ENCODE measurements around the gene AKT1.
"Not testable (repeated sequence)": the region's sequence is repeated elsewhere in the genome, so short reads cannot be mapped to it uniquely, and the experiment has no call there.

The AKT1 gene

GRCh38 chr14:104817930-104818713 is 22.6 kb upstream of the AKT1 start:
- no peak for DNase-seq

GRCh38 chr14:104816616-104816884 is 21.0 kb upstream of the AKT1 start:
- DNase-seq: no peak

GRCh38 chr14:104814701-104815100 is 19.2 kb upstream of the AKT1 start:
- not testable (repeated sequence) for DNase-seq

DNA sequence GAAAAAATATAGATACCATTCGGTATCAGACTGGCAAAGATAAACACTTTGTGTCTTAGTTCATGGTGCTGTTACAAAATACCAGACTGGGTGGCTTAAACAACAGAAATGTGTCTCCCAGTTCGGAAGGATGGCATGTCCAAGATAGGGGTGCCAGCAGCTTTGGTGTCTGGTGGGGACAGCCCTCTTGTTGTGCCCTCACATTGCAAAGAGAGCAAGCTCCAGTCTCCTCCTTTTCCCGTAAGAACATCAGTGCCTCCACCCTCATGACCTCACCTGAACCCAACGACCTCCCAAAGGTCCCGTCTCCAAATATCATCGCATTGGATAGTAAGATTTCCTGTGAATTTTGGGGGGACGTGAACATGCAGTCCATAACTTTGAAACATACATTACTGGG is 17.7 kb upstream of the AKT1 start:
- no peak for DNase-seq

DNA sequence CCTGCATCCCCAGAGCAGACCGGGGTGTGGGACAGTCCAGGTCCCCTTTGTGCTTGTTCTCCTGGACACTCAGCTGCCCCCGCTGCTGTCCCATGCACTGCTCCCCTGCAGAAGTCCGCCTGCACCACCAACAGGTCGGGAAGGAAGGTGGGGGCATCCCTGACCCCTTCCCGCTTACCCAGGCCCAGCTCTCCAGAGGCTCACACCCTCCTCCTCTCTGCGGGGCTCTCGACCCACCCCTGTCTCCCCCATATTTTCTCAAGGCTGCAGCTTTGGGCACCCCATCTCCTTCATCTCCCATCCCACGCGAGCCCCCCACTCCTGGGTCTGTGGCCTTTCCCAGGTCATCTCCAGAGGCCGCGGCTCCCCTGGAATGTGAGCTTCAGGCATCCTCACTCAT is 14.8 kb upstream of the AKT1 start:
- no peak for DNase-seq

DNA sequence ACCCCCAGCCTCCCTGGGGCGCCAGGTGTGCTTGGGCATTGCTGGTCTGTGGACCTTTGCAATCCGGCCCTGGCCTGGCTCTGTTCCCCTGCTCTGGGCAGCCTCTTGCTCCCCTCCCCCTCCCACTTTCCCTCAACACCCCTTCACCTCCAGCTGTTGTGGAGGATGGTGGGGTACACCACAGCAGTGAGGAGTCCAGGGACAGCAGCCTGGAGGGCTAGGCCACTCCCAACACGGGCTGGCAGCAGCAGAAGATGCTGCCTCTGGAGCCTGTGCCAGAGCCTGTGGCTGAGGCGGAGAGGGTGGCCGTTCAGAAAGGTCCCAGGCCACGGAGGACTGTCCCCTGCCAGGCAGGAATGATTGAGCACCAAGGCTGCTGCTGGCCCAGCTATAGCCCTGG is 12.9 kb upstream of the AKT1 start:
- DNase-seq: no peak

- DNase-seq: no peak
Observed at GRCh38 chr14:104806625-104807465, 11.3 kb upstream of the AKT1 start.

DNA sequence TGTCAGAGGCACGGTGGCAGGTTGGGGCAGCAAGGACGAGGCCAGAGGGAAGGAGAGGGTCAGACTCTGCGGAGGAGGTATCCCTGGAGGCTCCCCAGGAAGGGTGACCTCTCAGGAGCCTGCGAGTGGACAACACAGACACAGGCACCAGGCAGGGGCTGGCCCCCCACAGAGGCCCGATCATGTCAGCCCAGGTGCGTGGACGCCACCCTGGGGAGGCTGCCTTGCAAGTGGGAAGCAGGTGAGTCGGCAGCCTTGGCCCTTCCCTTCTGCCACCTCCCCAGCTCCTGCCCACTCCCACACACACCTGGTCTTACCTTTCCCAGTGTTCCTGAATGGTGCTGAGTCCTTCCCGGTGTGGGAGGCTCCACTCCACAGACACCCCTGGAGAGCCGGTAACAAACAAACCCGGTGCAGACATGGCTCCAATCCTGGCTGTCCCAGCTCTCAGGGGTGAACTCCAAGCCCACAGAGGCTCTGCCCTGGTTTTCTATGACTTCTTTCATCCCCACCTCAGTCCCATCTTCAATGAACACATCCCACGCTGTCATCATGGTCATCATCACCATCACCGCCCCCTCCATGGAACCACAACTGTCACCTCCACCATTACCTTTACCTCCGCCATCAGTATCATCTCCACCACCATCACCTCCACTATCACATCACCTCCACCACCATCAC is 10.5 kb upstream of the AKT1 start:
- DNase-seq: no peak

GRCh38 chr14:104805326-104805678 is 9.8 kb upstream of the AKT1 start:
- no peak for DNase-seq

DNA sequence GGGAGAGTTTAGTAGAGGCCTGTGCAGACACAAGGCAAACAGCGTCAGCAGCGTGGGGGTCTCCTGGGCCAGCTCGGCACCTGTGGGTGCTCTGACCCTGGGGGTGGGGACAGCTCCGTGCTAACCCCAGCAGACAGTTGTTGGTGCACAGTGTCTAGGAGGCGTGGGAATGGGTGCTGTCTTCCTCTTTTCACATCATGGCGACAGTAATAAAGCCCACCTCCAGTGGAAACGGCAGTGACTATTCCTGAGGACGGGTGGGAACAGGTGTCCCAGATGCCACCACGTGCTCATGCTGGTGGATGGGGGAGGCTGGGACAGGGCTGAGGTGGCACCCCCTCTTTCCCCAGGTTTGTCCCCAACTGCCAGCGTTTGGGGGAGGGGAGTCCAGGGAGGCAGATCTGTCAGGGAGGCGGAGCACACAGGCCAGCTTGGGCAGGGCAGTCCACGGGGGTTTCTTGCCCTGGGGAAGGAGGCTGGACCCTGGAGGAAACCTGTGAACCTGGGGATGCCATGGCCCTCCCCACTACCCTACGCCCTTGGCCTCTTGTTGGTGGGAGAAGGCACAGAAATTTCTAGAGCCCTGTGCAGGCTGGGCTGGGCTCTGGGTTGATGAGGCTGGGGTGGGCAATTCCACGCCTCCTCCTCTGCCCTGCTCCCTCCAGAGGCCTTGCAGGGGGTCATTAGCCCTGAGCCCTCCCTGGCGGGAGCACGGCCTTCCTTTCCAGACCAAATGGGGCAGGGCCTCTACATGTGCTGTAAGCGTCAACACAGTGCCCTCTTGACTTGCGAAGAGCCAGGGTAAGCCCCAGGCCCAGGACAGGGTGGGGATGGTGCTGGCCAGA is 9.2 kb upstream of the AKT1 start:
- no peak for DNase-seq

GRCh38 chr14:104803912-104804410 is 8.4 kb upstream of the AKT1 start:
- DNase-seq: no peak

DNA sequence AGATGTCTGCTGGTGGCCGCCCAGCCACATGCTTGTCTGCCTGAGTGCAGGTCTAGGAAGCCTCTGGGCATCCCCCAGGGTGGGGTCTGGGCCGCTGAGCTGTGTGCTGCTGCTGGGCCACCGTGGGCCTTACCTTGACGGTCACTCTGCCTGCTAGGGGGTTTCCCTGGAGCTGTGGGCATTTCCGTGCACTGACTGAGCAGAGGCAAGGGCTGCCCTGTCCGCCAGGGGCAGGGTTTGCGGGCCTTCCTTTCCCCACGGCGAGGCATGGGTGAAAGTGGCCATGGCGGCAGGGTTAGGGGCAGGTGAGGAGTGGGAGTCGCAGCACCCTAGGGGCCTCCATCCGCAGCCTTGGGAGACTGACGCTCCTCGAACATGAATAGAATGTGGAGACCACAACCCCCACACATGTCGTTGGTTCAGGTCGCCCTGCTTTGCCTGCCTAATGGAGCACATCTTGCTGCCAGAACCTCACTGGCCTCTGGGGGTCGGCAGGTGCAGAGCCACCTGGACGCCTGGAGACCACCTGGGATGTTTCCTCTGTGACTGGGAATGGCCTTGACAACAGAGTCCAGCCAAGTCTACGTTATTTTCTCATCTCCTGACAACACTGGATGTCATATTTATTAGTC is 7.8 kb upstream of the AKT1 start:
- DNase-seq: no peak

GRCh38 chr14:104802394-104803184 is 7.0 kb upstream of the AKT1 start:
- DNase-seq: no peak

- no peak for DNase-seq
Observed at GRCh38 chr14:104801520-104802393, 6.2 kb upstream of the AKT1 start.

DNA sequence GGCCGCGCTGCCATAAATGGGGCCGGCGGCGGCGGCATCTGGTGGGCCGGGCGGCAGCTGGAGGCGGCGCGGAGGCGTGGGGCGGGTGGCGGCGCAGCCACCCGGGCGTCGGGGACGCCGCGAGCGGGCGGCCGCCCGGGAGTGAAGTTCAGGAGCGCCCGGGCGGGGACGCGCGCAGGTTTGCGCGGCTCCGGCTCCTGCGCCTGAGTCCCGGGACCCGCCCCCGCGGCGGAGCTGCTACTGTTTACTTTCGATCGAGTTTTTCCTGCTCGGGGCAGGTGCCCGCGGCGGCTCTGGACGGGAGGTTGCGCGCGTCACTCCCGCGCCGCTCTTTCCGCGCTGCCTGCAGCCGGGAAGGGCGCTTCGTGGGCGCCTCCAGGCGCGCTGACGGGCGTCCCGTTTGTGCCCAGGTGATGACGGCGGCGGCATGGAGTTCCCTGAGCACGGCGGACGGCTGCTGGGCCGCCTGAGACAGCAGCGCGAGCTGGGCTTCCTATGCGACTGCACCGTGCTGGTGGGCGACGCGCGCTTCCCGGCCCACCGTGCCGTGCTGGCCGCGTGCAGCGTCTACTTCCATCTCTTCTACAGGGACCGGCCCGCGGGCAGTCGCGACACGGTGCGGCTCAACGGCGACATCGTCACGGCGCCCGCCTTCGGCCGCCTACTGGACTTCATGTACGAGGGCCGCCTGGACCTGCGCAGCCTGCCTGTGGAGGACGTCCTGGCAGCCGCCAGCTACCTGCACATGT is 5.4 kb upstream of the AKT1 start, which contains the start of gene ZBTB42:
Gene ZBTB42 (plus strand): TSS at position 331 of the 749 bp plus-strand sequence. CDS start 97 bp downstream, at position 428.
- peak; percentile 83 for DNase-seq

GRCh38 chr14:104800015-104800770 is 4.6 kb upstream of the AKT1 start:
- DNase-seq: peak; percentile 82

DNA sequence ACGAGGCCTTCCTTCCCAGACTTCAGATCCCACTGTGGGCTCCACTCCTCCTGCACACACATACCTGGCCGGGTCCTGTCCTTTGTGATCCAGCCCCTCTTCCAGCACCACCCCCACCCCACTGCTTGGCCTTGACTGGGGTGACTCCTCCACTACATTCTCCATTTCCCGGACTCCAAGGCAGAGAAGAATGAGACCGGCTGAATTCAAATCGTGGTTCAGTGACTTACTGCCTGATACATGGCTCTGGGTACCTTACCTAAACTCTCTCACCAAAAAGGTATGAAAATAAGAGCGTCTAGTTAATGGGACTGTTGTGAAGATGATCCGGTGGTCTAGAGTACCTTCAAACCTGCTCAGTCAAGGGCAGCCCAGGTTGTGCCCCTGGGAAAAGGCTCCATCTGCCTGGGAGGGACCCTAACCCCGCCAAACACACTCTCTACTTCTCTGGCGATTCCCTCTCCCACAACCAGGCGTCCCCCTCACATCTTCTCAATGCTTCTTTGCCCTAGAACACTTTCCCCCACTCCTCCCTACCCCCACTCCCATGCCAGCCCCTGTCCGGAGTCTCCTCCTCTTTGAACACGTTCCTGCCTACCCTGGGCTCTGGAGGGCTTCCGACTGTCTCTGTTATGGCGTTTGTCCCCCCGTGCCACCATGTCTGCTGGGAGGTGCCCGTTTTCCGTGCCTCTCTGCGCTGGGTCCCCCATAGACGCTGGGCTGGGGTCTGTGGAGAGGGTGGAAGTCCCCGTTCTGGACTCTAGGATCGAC is 3.9 kb upstream of the AKT1 start:
- DNase-seq: no peak

All from COR-L47 (cell line).